NCI-H526 (cell line): ENCODE measurements around the gene ABHD14A.
A peak's percentile ranks its signal among the peaks of the same experiment; 100 is the strongest.
"Not testable (repeated sequence)": the region's sequence is repeated elsewhere in the genome, so short reads cannot be mapped to it uniquely, and the experiment has no call there.

Experiments used
- DNase-seq, 2 experiments: peaks; one replicate each; lab custom pipeline; 2025; lab: John Stamatoyannopoulos, UW

Gene ABHD14A

DNA sequence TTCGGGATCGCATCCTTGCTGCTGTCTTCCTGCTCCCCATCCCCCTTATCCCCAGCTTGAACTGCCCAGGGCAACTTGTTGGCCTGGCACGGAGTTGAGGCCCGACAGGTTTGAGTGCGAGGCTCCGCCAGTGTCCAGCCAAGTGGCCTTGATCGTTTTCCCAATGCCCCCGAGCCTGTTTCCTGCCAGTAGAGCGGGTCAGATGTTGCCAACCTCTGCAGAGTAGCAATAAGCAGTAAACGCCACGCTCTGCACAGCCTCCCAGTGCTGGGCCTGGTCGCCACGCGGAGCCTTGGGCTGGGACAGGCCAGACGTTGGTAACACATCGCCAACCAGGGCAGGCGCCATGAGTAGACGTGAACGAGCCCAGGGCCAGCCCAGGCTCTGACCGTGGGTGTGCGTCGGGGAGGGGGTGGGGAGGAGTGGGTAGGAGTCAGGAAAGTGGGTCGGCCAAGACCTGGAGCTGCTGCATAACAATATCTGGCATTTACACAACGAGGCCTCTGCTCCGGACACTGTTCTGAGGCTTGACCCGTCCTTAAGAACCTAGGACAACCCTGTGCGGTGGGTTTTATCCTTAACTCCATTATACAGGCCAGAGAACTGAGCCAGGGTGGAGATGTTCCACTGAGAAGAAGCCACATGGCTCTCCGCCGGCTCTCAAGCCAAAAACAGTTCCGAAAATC is 444 bp upstream of the ABHD14A start:
- peak; percentile 33 to 47 for DNase-seq

DNA sequence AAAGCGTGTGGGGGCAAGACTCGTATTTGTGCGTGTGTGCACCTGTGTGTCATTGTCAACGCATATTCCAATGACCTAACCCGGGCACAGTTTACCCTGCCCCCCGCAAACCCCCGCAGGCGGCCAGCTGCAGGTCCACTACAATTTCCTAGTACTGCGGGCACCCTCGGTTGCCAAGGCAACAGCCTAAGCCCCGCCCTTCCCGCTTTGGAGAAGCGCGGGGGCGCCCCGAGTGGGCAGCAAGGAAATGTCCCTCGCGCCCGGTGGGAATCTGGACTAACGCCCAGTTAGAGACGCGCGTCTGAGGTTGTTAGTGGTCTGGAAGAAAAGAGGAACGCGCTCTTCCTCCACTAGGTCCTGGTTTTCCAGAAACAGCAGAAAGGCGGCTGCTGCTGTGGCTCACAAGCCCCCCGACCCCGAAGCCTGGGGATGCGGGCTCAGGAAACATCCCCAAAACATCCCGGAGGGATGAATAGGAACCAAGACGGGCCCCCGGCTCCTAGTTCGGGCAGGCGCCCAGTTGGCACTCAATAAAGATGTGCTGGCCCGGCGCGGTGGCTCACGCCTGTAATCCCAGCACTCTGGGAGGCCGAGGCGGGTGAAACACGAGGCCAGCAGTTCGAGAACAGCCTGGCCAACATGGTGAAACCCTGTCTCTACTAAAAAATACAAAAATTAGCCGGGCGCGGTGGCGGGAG is 1.1 kb downstream of the ABHD14A start:
- peak in 1 of 2 experiments; percentile 68 for DNase-seq

DNA sequence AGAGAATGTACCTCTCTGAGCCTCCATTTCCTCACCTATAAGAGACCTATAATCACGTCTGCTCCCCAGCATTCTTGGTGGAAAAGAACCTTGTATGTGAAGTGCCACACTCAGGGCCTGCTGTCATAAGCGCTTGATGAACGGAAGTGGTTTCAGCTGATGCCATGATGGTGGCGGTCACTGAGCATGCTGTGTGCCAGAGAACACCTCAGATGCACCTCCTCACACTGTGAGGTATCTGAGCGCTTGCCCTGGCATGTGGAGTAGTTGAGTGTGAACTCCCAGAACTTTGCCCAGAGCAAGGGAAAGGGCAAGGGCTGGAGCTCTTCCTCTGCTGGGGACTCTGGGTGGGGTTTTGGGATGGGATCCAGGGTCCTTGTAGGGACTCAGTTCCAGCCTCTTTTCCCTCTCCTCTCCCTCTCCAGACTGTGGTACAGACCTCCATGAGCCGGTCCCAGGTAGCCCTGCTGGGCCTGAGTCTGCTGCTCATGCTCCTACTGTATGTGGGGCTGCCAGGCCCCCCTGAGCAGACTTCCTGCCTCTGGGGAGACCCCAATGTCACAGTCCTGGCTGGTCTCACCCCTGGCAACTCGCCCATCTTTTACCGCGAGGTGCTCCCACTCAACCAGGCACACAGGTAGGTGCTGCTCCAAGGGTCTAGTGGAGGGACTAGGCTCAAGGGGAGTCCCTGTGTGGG is 2.7 kb downstream of the ABHD14A start:
- no peak for DNase-seq

DNA sequence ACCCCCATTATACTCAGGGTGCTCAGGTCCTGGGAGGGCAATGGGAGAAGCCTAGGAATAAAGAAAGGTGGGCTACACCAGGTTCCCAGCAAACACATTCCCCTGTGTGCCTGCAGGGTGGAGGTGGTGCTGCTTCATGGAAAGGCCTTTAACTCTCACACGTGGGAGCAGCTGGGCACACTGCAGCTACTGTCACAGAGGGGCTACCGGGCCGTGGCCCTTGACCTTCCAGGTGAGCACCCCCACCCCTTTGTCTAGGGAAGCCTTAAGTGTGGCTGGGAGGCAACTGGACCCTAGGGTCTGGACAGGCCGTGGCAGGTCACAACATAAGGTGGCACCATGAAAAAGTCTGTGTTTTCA is 3.3 kb downstream of the ABHD14A start:
- DNase-seq = no peak

DNA sequence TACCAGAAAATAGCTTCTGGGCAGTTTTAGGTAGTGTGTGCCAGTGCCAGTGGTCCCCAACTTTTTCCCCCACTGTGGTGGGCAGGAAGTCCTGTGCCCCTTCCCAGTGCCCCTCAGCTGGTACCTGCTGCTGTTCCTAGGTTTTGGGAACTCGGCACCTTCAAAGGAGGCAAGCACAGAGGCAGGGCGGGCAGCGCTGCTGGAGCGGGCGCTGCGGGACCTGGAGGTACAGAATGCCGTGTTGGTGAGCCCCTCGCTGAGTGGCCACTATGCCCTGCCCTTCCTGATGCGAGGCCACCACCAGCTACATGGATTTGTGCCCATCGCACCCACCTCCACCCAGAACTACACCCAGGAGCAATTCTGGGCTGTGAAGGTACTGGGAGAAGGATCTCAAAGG is 5.4 kb downstream of the ABHD14A start:
- DNase-seq = no peak

DNA sequence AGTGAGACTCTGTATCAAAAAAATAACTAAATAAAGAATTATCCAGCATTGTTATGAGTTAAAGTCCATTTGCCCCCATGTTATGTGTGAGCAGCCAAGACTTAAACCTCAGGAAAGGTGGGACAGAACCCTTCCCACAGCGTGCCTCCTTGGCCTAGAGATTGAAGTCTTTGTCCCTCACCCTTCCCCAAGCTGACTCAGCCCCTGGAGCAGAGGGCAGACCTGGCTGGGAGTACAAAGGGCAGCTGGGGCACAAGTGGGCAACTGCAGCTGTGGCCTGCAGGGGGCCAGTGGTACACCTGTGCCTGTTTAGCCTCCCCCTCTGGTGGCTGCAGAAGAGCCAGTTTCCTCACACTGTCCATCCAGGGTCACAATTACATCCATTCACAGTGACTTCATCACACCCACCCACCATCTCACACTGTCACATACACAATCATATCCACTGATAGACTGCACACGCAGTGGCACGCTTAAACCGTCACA is 7.5 kb downstream of the ABHD14A start:
- peak; percentile 66 to 80 for DNase-seq

DNA sequence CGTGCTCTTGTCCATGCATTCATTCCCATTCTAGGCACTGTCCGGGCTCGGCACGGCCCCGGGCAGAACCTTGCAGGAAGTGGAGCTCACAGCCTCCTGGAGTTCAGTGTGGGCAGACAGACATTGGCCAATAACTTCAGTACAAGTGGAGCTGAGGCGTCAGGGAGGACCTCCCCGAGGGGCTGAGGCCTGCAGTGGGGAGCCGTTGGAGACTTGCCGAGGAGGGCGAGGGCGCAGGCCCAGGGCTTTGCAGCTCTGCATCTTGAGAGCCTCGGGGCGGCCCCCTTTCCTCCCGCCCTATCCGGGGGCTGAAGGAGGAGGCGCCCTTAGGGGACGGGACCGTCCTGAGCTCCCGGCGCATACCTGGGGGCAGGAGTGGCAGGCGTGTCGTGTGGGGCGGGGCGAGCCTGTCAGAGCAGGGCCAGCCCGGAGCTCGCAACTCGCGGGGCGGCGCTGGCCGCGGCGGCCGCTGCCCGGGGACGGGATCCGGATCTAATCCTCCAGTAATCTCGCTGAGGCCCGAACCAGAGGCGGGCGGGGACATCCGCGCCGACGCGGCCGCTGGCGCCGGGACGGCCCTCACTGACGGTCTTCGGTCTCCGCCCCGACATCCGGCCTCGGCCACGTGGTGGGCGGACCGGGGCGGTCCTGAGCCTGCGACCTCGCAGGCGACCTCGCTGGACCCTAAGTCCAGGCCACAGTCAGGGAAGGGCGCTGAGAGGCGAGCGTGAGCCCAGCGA is 8.1 kb downstream of the ABHD14A start, which contains the start of gene ACY1:
ACY1 (plus strand) TSS at position 698 of the 740 bp plus-strand sequence. CDS start 530 bp downstream, outside the sequence.
- peak; percentile 66 to 83 for DNase-seq

DNA sequence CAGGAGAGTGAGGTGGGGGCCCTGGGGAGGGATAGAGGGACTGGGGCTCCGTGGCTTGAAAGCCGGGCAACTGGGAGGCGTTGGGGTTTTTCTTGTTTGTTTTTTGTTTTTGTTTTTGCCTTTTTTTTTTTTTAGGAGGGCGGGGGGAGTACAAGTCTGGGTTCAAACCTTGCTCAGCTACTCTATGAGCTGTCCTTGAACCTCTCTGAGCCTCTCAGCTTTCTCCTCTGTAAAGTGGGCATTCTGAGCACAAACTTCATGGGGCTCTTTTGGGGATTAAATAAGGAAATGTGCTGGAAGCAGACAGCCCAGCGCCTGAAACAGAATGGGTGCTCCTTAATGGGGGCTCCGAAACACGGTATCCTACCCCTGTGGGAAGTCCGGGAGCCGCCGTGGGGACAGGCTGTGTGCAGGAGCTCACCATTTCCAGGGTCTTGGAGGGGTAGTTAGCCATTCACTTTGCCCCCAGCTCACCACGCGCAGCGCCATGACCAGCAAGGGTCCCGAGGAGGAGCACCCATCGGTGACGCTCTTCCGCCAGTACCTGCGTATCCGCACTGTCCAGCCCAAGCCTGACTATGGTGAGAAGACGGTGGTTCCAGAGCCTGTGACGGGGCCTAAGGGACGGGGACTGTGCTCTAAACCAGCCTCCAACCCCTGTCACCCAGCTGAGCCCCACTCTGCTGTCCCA is 8.9 kb downstream of the ABHD14A start:
- no peak for DNase-seq

DNA sequence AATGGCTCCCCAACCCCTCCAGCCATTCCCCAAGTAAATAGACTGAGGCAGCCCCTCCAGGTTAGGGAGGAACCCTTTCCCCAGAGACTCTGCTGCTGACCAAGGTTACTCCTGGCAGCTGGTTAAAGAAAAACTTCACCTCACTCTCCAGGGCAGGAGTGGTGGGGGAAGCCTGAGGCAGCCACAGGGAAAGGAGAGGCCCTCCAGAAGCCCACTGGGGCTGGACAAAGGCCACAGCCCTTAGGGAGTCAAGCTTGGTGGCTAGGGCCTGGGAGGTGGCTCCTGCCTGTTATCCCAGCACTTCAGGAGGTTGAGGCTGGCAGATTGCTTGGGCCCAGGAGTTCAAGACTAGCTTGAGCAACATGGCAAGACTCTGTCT is 9.4 kb downstream of the ABHD14A start:
- DNase-seq = no peak

DNA sequence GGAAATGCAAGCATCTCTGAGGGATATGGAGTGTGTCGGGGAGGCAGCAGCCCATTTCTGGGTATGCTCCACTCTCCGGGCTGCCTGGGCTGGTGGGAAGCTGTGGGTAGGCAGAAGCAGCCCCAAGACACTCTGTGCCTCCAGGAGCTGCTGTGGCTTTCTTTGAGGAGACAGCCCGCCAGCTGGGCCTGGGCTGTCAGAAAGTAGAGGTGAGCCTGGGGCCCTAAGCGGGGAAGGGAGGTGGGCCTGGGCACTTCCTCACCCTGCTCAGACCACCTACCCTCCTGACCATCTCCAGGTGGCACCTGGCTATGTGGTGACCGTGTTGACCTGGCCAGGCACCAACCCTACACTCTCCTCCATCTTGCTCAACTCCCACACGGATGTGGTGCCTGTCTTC is 10.2 kb downstream of the ABHD14A start:
- no peak for DNase-seq

DNA sequence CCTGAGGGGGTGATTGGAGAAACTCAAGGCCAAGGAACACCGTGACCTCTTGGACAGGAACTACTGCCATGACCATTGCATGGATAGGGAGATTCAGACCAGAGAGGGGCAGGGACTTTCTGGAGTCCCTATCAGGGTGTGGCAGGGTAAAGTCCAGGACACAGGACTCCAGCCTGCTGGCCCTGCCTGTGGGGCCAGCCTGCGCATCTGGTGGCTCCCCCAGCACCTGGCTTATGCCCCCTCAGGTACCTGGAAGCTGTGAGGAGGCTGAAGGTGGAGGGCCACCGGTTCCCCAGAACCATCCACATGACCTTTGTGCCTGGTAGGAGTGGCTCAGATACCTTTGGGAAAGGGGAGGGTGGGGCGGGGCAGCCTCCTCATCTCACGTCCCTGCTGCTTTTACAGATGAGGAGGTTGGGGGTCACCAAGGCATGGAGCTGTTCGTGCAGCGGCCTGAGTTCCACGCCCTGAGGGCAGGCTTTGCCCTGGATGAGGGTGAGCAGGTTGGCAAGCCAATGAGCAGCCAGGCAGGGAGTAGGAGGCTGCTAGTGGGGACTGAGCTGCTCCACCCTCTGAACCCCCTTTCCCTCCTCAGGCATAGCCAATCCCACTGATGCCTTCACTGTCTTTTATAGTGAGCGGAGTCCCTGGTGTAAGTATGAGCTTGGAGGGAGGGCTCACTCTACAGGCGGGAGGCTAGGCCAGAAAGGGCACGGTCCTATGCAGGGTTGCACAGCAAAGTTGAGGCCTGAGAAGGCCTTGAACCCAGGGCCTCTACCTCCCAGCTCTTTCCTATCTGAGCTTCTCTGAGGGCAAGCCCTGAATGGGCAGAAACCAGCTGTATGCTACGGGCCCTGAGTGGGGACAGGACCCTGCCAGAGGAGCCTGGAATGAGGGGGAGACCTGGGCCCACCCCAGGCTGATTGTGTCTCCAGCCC is 11.4 kb downstream of the ABHD14A start:
- DNase-seq = no peak

DNA sequence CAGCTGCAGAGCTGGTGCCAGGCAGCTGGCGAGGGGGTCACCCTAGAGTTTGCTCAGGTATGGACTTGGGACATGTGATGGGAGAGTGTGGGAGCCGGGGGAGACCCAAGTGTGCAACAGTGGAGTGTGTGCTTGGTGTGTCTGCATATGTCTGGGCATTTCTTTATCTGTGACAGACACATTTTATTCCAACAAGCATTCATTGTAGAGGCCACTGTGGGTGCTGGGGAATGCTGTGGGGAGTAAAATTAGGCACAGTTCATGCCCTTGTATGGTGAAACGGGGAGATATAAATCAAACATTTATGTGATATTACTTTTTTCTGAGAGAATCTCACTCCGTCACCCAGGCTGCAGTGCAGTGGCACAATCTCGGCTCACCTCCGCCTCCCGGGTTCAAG is 12.7 kb downstream of the ABHD14A start:
- no peak for DNase-seq

DNA sequence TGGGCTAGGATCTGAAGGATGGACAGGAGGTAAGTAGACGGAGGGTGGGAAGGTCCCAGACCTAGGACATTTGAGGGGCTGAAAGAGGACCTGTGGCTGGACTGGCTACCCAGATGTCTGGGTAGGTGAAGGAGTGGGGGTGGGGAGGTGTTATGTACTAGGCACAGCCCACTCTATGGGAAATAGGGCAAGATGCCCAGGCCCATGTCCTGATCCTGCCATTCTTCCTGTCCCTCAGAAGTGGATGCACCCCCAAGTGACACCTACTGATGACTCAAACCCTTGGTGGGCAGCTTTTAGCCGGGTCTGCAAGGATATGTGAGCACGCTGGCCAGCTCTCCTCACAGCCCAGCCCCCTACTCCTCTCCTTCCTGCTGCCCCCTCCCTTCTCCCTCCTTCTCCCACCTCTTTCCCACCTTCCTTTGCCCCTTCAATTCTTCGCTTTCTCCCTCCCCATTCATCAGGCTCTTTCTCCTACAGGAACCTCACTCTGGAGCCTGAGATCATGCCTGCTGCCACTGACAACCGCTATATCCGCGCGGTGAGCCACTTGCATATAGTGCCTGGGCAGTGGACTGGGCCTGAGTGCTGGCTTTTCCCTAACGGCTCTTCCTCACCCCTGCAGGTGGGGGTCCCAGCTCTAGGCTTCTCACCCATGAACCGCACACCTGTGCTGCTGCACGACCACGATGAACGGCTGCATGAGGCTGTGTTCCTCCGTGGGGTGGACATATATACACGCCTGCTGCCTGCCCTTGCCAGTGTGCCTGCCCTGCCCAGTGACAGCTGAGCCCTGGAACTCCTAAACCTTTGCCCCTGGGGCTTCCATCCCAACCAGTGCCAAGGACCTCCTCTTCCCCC is 13.7 kb downstream of the ABHD14A start:
- DNase-seq = no peak

DNA sequence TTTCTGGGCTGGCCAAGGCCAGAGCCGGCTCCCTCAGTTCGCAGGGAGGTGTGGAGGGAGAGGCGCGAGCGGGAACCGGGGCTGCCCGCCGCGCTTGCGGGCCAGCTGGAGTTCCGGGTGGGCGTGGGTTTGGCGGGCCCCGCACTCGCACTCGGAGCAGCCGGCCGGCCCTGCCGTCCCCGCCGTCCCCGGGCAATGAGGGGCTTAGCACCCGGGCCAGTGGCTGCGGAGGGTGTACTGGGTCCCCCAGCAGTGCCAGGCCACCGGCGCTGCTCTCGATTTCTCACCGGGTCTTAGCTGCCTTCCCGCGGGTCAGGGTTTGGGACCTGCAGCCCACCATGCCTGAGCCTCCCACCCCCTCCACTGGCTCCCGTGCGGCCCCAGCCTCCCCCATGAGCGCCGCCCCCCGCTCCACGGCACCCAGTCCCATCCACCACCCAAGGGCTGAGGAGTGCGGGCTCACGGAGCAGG is 15.7 kb downstream of the ABHD14A start:
- DNase-seq = not testable (repeated sequence)

DNA sequence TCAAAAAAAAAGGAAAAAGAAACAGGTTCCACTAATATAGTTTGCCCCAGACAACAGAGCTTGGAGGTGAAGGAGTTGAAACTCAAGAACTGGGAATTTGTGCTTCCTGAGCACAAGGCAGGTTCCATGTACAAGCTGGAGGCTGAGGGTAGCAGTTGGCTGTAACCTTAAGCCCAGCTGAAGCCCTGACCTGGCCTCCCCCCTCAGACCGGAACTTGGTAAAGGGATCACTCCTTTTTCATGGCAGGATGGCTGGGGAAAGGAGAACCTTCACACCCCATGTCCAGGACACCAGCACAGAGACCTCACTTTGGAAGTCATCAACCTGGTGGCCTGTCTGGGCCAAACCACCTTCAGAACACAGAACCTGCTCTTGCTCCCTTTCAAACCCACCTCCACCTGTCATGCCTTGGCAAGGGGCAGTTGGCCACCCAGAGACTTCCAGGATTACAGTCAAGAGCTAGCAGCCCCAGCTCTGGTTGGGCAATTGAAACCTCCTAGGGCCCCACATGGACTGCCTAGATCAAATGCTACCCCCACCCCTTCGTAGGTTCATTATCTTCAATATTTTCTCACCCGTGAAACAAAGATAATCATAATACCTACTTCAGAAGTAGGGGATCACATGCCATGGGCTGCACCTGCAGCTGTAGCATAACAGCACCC is 17.3 kb downstream of the ABHD14A start:
- DNase-seq = no peak

DNA sequence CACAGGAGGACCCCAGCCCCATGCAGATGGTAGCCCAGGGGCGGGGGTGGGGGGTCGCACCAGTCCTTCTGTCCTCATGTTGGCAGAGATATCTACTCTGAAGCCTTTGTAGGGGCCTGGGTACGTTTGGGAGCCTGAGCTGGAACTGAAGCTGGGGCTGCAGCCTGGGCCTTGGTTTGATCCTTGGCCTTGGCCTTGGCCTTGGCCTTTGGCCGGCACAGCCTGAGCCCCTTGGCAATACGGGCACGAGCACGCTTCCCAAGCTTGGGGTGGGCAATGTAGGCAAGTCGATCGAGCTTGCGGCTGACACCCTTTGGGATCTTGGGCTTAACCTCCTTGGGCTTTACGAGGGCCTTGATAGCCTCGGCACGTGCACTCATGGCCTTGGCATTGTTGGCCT is 18.8 kb downstream of the ABHD14A start:
- not testable (repeated sequence) for DNase-seq

DNA sequence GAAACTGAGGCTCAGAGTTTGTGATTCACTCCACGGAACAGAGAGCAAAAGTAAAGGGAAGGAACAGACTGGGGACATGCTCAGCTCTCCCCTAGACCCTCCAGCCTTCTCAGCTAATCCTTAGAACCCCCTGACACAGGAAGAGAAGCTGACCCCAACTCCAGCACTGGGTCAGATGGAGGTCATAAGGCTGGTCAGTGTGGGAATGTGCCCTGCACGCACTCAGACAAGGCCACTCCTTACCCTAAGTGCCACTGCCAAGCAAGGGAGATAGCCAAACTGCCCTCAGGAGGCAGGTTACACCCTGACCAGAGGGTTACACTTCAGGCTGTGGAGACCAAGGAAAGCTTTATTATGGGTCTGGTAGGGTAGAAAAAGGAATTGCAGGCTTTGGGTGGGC is 19.7 kb downstream of the ABHD14A start:
- DNase-seq = no peak

DNA sequence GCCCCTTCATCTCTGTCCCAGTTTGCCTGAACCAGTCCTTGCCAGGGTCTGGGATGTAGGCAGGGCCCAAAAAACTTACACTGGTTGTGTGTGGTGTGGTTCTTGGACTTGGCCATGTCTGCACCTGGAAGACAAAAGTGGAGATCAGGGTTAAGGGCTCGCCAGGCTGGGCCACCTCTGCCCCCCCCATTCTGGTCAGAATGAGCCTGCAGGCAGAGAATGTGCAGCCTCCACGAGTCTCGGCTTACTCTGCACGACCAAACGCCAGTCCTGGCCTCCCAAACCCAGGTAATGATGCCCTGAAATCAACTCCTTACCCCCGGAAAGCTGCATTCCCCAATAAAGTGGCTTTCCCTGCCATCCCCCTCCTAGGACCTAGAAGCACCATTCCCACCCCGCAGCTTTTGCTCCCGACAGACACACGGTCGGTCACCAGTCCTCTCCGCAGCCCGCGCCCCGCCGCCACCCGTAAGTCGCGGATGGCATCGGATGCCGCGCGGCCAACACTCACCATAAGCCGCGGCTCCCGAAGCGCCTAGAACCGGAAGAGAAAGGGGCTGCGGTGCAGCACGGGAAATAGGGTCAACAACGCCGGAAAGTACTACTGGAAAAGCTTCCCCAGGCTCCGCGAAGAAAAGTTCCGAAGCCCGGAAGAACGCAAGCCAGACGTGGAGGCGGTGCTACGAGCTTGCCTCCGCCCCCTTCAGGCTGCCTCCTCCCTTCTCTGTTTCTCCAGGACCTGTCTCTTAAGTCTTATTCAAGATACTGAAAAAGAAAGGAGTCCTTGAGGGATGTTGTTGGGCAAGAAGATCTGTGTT is 20.7 kb downstream of the ABHD14A start, which contains the start of gene RPL29:
RPL29 (minus strand) TSS at position 550 of the 818 bp plus-strand sequence; CDS start at position 116, 434 bp downstream.
- peak; percentile 80 to 95 for DNase-seq
